Kidney capillary endothelial cell (primary cell): ENCODE results near the gene FUT1.

Experiments used
- DNase-seq: peaks from one replicate; pipeline ENCODE4 v3.0.0-alpha.2; 2018; ENCODE audit warnings: low spot score

FUT1 gene

DNA sequence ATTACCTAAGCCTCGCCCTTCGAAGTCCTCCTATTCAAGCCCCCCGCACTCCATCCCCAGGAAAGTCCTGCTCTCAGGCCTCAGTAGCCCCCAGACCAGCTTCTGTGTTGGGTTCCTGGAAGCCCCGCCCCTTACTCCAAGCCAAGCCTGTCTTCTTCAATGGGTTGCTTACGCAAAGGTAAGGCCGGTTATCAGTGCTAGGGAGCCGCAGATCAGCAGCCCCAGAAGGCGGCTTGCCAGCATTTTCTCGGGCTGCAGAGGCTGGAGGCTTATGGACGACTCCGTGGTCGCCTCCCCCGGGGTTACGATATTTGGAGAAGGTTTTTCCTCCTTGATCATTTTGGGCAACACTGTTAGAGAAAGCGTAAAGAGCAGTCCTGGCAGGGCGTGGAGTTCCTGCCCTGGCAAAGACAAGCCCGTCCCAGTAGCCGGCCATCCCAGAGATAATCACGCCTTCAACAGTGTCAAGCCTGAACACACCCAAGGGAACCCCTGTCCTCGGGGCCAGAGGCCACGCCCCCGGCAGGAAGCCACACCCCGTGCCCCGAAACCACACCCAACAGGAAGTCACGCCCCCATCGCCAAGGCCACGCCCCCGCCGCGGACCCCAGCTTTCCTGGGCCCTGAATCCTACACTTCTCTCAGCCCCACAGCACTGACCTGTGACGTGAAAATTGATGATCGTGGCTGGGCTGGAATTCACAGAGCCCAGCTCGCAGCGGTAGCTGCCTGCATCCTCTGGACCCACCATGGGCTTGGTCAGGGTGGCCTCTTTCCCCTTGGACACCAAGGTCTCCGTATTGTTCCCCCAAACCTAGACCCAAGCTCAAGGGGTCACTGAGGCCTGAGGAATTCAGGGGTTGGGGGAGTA is 11.1 kb downstream of the FUT1 start:
- peak; percentile 48 for DNase-seq

DNA sequence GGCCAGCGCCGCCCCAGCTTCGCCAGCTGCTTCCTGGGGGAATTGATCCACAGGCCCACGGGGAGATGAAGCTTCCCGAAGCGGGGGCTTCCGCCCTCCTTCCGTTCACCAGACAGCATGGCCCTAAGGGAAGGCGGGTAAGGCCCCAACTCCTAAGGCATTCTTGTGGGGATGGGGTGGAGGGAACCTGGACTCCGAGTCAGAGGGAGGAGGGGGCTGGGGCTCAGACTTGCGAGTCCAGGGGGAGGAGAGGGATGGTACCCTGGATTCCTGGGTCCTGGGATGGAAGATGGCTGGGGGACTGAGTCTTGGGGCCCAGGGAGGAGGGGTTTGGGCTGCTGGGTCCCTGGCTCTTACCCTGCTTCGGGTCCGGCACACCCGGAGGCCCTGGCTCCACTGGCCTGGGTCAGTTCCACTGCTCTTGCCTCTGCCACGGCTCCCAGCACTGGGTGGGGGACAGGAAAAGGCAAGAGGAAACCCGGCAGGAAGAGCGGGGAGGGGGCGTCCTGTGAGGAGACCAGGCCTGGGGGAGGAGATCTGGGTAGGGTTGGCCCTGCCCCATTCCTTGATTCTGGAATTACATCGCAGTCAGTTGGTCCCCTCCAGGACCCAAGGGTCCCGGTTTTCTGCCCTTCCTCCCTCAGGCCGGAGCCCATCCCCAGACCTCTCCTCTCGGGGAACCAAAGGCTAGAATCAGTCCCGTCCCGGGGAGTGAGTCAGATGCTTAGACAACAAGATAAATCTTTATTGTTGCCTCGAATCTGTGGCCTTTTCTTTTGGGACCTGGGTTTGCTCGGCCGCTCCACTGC is 12.1 kb downstream of the FUT1 start, which contains the start of gene RASIP1:
RASIP1 (minus strand) TSS at position 447 of the 809 bp plus-strand sequence; CDS start at position 119, 328 bp downstream.
- DNase-seq = peak; percentile 70

DNA sequence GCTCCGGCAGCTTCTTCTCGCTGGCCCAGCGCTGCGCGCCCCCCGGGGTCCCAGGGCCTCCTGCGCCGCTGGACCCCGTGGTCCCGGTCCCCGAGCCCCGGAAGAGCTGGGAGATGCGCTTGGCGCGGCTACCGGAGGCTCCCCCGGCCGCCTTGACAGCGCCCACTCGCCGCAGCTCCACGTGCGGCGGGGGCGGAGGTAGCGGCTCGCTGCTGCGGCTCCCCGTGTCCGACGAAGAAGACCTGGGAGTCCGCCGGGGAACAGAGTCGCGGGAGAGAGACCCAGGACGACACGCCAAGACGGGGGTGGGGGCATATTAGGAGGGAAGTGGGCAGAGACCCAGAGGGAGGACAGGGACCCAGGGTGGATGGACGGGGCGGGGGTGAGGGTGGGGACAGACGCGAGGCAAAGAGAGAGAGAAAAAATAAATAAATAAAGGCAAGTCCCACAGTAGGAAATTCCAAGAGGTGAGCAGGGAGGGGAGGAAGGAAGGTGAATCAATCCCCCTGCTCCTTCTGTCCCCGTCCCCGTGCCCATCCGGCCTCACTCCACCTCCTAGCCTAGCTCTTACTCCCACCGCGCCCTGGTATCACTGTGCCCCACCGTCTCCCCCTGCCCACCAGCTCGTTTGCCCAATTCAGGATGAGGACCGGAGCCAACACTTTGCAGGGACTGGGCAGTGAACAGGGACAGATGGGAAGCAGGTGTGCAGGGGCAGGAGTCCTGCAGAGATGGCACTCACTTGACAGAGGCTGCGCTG is 12.9 kb downstream of the FUT1 start:
- no peak for DNase-seq

DNA sequence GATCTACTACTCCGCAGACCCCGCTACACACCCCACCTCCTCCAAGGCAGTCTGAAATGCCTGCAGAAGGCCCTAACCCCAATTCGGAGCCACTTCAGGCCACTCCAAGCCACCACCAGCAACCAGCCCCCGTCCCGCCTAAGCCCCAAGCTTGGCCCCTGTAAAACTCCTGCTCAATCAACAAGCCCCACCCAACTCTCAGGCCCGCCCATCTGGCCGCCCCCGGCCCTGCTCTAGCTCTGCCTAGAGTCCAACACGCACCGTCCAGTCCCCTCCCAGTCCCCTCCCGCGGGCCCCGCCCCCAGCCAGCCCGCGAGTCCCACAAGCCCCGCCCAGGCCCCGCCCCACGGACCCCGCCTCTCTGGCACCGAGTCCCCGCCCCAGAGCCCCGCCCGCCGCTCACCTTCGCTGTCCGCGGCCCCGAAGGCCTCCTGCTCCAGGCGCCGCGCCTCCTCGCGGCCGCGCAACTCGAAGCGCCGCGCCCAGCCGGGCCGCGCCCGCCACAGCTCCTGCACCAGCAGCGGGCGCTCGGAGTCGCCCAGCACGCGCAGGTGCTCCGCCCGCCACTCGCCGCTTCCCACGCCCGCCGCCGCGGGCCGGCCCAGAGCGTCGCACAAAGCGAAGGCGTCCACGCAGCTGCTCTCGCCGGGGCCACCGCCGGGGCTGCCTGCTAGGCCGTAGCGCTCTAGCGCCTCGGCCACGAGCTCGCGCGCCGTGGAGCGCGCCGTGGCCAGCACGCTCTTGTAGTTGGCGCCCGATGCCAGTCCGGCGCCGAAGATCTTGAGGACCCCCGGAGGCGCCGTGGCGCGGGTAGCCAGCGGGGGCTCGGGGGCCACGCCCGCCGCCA is 13.7 kb downstream of the FUT1 start:
- peak; percentile 84 for DNase-seq

DNA sequence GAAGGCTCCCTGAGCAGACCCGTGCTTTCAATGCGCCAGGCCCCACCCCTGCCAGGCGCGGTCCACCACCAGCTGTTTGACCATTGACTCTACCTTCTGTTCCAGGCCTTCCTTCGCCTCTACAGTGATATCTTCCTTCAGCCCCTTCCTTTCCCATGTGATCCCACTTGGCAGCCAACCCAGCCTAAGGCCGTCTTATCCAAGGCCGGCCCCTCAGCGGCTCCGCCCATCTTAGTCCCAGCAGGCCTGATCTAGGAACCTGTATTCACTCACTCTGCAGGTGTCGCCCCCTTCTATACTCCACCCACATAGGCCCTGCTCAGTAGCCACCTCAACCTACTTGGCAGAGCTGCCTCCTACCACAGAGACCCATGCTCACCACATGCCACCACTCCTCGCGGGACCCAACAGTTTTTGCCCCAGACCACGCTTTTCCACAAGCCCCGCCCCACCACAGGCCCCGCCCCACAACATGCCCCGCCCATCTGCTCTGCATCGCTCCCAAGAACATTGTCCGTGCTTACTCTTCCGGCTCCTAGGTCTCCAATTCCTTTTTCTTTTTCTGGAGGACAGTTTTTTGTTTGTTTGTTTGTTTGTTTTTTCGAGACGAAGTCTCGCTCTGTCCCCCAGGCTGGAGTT is 15.0 kb downstream of the FUT1 start:
- no peak for DNase-seq

DNA sequence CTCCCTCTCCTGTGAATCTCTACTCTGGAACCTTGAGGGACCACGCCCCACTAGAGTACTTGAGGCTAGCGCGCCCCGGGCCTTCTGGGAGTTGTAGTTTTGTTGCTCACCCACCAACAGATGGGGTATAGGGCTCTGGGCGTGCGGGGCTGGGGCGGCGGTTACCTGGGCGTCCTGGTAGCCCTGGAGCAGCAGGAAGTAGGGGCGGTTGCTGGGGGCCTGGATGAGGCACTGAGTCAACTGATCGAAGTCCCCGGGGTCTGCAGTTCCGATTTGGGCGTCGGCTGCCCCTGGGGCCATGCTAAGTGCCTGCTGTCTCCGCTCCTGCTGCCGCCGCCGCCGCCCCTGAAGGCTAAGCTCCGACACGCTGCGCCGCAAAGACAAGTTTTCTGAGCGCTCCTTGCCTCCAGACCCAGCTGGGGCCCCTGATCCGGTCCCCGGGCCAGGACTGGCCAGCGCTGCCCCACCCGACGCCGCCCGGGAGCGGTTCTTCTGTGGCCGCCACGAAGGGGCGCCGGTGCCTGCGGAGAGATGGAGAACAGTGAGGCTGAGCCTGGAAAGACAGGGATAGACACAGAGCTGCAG is 17.3 kb downstream of the FUT1 start:
- DNase-seq = no peak

DNA sequence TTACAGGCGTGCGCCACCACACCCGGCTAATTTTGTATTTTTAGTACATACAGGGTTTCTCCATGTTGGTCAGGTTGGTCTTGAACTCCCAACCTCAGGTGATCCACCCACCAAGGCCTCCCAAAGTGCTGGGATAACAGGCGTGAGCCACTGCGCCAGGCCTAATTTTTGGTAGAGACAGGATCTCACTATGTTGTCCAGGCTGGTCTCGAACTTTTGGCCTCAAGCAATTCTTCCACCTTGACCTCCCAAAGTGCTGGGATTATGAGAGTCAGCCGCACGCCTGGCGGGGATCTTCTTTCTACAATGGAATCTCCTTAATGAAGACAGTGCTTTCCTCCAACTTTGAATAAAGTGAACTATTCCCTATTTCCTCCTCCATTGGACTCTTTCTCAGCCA is 17.8 kb downstream of the FUT1 start:
- DNase-seq = no peak

DNA sequence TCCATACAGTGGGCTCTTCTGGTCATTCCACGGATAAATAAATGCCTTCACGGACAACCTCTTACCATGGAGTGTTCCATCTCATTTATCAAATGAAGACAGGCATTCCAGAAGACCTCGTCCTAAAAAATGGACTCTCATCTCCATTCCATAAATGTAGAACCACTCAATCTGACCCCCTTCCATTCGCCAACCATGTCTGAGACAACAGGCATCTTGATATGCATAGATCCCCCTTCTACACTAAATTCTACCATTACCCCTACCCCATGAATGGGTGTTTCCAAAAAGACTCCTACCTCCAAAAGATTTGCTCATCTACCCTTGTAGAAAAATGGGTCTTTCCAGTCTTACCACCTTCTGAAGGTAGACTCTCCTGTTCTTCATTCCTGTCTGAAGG is 21.0 kb downstream of the FUT1 start:
- DNase-seq = no peak

DNA sequence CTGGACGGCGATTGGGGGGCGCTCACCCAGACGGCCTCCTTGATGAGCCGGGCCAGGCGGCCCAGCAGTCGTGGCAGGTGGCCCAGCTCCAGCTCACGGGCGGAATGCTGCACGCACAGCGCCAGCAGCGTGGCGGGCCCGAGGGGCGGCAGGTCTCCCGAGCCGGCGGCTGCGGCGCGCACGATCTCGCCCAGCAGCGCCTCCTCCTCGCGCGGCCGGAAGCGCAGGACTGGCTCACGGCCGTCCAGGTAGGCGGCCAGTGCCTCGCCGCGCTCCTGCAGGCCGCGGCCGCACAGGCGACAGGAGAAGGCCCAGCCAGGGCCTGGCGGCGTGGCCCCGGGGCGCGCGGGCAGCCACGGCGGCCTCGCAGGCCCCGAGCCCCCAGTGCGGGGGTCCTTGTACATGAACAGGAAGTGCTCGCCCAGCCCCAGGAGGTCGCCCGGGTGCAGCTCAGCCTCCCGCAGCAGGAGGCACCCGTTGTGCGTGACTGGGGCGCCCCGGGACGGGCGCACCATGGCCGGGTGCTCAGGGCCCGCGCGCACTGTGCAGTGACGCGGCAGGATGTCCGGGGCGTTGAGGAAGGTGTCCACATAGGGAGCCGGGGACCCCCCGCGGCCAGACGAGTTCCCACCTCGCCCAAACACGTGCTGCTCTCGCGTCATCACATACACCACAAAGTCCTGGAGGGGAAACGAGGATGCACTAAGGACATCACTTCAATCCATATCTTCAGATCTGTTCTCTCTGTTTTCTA is 23.4 kb downstream of the FUT1 start:
- no peak for DNase-seq

DNA sequence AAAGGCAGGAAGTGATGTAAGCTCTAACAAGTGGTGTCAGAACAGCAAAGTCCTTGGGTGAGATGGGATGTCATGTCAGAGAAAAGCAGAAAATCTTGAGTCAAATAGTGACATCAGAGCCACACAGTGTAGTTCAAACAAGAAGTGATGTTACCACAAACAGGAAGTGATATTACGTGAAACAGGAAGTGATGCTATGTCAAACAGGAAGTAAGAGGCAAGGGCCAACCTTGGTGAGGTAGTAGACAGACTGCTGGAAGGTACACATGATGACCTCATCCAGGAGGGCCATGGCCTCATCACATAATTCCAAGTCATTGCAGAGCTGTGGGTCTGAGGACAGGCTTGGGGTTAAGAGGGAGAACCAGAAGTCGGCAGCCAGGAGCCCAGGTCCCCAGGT is 25.9 kb downstream of the FUT1 start:
- peak; percentile 88 for DNase-seq

DNA sequence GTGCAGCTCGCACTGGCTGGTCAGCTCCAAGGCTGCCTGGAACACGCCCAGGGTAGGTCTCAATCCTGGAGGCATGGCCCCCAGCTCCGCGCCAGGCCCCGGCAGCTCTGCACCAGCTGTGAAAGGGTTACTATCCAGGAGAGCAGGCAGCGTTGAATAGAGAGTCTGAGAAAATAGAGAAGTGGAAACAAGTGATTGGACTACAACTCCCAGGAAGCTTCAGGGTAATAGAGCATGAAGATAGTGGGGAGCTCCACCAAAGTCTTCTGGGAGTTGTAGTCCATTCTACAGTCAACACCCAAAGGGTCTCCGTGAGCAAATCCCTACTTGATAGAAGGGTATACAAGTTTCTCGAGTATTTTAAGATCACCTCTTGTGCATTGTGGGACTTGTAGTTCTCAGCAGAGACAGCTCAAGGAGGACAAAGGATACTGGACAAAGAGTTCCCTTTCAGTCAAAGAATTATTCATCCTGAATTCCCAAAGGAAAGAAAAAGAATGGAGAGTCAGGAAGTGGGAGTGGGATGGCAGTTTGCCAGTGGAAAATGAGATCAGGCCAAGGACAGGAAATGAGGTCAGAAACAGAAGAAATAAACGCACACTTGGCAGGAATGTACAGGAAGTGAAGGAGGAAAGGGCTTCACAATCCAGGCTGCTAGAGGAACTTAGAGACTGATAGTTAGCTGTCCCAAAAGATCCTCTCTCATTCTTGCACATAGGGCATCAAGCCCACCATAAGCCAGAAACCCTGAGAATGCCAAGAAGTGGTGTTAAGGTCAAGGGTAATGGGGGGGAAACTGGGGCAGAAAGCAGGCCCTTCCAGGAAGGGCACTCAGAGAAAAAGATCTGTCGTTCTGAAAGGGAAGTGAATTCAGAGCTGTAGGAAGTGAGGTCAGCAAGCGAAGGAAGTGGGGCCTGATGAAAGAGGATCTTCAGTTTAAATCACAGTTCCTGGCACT is 27.4 kb downstream of the FUT1 start:
- DNase-seq = peak; percentile 100

DNA sequence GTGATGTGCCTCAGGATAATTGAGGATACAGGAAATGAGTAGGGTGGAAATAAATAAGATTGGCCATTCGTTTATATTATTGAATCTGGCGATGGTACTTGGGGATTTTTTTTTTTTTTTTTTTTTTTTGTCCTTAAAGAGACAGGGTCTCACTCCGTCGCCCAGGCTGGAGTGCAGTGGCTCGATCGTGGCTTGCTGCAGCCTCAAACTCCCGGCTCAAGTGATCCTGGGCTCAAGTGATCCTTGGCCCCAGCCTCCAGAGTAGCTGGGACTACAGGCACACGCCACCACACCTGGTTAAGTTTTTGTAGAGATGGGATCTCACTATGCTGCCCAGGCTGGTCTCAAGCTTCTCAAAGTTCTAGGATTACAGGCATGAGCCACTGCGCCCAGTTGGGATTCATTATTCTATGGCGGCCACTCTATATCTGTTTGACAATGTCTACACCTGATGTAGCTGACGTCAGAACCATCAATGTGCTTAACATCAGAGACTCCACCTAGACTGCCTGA is 30.2 kb downstream of the FUT1 start:
- no peak for DNase-seq

DNA sequence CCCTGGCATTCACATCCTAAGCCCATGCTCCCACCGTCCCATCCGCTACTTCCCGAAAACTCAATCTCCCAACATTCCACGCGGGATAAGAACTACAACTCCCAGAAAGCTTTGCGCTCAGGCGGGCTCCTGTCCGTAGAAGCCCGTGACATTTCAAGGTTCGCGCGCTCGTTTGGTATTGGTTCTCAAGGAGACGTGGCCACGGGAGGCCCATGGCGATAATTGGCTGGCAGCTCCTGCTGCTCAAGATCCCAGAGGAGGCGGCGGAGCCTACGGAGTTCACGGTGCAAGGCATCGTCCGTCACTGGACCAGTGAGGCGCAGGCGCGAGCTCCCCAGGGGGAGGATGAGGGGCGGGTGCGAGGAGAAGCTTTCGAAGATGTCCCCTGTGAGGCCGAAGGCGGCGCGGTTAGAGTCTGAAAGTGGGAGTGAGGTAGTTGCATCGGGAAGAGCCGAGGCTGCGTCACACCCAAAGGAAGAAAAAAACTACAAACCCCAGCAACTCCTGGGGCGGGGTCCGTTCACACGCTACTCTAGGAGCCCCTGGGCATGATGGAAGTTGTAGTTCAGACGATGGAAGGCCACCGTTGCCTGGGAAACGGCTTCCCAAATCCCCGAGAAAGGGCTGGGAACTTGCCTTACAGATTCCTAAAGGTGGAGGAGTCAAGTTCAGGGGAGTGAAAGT is 31.7 kb downstream of the FUT1 start:
- DNase-seq = no peak

DNA sequence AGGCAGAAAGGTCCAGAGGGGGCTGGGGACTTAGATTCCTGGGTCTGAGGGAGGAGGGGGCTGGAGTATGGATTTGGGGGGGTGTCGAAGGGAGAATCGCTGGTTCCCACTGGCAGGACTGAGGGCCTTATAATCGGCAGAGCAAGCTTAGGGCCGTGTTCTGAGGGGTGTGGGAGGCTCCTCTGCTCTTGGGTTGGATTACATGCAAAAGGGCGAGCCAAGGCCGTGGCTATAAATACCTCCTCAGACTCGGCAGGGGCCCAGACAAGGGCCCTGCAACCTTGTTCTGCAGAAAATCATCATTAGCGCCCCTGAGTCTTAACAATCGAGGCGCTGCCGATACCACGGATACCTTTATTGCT is 32.2 kb downstream of the FUT1 start:
- DNase-seq = no peak

DNA sequence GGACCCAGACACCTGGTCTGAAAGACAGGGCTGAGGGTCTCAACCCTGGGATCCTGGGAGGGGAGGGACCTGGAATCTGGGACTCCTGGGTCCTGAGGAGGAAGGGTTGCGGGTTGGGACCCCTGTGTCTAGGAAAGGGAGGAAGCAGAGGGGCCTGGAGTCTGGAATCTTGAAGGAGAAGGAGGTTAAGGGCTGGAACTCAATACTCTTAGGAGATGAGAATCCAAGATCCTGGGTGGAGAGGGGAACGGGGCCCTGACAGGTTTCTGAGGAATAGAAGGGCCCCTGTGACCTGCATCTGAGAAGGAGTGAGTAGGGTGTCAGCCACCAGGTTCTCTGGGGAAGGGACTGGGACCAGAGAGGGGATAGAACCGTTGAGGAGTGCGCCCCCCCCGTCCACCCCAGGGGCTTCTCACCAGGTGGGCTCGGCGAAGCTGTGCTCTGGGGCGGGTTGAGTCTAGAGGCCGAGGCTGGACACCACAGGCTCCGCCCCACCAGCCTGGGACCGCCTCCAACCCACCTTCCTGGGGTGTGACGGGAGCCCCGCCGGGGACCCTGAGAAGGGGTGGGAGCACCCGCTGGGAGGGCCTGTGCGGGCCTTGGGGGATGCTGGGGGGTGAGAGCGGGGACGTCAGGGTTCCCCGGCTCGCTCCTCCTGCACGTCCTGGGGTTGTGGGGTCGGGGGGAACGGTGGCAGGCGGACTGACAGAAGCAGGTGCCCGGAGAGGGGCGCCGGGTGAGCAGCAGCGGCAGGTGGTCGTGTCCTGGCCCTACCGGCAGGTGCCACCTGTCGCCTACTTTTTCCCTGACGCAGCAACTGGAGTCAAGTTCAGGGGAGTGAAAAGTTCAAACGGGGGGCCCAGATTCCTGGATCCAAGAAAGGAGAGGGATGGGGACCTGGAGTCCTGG is 32.9 kb downstream of the FUT1 start, which contains the start of gene MAMSTR:
MAMSTR (minus strand) TSS at position 463 of the 909 bp plus-strand sequence. CDS start 694 bp downstream, outside the sequence.
- no peak for DNase-seq

DNA sequence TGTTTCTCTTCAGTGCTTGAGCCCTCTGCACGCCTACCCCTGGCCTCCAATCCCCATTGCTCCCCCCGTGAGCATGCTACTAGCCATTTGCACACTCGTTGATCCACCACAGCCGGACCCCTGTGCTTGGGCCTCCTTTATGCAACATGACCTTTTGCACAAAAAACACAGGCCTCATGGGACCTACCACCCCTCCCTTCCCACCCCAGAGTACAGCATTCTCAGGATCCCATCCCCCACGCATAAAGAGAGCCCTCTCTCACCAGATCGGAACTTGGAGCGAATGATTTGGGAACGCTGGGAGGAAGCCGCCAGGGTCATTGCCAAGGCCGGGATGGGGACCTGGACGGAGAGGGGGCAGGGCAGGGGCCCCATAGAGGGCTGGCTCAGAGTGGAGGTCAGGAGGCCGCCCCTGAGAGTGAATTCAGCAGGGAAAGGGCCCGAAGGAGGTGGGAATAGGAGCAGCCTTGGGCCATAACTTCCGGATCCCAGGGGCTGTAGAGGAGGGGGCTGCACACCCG is 33.7 kb downstream of the FUT1 start:
- DNase-seq = no peak
